Erythroblast (primary cell): Measurements from ENCODE around the gene C20orf96.

Experiments used
- GATA1 ChIP-seq: IDR thresholded peaks from 2 replicates; pipeline ENCODE4 v1.6.1; 2011; ENCODE audit warnings: low read depth, mild to moderate bottlenecking, control low read depth, low read length, moderate library complexity
- POLR2A ChIP-seq: IDR thresholded peaks from 2 replicates; pipeline ENCODE4 v1.6.1; 2011; ENCODE audit warnings: mild to moderate bottlenecking, low read length

GRCh38 chr20:324177-325044, 33.9 kb upstream of the C20orf96 start:
- peak; percentile 60 for TF ChIP-seq POLR2A
- TF ChIP-seq GATA1: no peak
